GM15510 (cell line): ENCODE results near the gene STX10.

Source experiments
- POLR2A ChIP-seq: IDR thresholded peaks from 3 replicates; pipeline ENCODE4 v1.6.1; 2011; ENCODE audit warnings: borderline replicate concordance; ENCODE audit not compliant: insufficient read length; ENCODE audit errors: extremely low read depth

Gene STX10

GRCh38 chr19:13163609-13164342, 13.6 kb upstream of the STX10 start:
- no peak for TF ChIP-seq POLR2A

DNA sequence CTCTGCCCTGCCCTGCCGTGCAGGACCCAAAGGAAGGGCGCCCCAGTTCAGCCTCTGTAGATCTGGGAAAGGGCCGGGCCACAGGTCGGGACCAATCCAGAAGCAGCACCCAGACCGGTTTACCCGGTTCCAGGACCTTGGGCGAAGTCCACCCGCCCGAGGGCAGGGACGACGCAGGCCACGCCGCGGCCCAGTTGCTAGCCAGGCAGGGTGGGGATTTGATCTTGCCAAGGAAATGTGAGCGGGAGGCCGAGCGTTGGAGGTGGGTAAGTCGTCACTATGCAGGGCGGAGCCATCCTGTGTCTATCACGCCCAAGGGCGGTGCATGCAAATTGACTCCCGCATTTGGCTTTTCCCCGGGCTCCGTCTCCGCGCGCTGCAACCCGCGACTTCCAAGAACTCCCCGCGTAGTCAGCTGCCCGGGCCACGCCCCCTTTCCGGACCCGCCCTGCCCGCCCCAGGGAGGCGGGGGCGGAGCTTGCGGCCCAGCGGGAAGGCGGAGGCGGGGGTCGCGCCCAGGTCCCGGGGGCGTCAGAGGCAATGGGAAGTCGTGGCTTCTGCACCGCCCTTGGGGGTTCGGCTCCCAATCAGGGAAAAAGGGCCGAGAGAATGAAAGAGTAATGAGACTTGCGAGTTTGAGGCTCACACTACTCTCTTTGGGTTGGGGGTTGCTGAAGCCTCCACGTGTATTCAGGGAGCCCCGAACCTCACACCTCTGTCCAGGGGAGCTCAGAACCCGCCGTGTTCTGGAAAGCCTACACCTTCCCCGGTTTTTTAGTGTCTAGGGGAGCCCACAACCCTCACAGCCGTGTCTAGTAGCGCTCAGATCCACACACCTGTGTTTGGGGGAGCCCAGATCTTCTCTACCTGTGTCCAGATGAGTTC, 12.8 kb upstream of the STX10 start:
- peak; percentile 71 for TF ChIP-seq POLR2A

DNA sequence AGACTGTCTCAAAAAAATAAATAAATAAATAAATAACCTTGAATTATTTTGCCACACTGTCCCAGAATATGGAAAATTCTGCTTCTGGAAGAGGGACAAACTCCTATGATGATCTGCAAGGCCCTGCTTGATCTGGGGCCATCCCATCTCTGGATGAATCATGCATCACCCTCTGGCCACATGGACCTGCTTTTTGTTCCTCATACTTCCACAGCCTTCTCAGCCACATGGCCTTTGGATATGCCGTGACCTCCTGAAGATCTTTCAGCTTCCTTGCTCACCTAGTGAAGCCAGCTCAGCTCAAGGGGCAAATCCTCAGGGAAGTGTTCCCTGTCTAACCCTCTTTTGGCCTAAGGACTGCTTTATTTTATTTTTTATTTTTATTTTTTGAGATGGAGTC, 10.4 kb upstream of the STX10 start:
- no peak for TF ChIP-seq POLR2A

- no peak for TF ChIP-seq POLR2A
Measured at GRCh38 chr19:13159713-13160112, 9.5 kb upstream of the STX10 start.

DNA sequence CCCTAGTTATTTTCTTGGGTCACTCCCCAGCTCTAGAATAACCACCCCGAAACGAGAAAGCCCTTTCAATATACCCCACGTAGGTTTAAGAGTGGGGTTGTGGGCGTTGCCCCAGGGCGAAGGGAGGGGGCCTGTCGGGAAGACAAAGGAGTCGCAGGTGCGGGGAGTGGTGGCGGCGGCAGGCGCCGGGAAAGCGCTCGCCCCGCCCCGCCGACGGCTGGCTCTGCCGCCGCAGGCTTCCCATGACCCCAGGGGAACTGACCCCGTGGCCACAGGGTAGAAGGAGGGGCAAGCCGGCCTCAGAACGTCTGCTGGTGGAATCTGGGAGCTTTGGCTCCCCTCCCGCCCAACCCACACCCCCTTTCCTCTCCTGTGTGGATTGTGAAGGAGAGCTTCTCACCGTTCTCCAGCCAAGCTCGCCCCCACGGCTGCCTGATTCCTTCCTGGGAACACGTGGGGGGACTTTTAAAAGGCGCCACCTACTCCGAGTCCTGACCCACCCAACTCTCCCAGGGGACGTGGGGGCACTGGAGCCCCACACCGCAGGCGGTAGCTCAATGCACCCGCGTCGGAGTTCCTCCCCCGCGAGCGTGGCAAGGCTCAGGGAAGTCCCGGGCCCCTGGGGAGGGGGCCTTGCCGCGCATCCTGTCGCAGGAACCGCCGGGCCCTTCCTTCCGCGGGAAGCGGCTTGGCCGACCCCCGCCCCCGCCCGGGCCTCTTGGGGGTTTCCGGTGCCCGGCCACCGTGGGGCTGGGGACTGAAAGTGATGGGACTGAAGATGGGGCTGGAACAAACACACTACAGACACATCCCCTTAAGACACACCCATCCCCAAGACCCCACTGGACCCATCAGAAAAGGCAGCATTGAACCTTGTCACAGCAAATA, 5.5 kb upstream of the STX10 start:
- TF ChIP-seq POLR2A: peak; percentile 35

GRCh38 chr19:13154911-13155471, 4.8 kb upstream of the STX10 start:
- peak; percentile 18 for TF ChIP-seq POLR2A

DNA sequence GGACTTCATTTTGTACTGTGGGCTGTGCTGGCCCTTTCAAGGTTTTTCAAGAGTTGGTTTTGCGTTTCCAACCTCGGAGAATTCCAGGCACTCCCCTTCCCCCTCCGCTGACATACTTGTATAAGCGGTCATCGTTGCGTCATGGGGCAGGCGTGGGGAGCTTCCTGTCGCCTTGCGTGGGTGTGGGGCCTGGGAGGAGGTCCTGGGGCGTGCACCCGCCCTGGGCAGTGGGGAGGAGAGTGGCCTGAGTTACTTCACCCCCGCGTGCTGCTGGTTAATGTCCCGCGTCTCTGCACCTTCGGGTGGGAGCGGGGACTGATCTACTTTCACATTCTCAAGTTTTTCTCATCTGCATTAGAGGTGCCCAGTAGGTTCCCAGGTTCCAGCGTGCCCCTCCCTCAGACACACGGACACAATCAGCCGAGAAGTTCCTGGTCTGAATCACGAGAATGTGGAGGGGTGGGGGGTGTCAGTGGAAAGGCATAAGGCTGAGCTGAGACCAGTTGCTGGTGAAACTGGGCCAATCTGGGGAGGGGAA, 4.1 kb upstream of the STX10 start:
- TF ChIP-seq POLR2A: peak; percentile 63

DNA sequence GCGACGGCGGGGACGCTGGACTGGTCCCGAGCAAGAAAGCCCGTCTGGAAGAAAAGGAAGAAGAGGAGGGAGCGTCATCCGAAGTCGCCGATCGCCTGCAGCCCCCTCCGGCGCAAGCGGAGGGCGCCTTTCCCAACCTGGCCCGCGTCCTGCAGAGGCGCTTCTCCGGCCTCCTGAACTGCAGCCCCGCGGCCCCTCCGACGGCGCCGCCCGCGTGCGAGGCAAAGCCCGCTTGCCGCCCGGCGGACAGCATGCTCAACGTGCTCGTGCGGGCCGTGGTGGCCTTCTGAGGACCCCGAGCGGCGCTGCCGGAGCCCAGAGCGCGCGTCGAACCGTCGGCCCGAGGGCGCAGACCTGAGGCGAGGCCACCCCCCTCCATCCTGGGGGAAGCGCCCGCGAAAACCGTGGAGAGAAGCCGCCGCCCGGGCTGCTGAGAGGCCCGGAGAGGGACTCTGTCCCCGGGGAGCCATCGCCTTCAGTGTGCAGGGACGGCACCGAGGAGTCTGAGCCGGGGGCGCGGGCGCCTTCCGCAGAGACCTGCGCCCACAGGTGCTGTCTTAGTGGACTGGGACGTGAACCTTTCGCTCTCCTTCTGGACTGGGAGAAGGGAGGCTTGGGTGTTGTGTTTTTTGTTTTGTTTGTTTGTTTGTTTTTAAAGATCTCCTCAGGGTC, 3.5 kb upstream of the STX10 start:
- TF ChIP-seq POLR2A: no peak

DNA sequence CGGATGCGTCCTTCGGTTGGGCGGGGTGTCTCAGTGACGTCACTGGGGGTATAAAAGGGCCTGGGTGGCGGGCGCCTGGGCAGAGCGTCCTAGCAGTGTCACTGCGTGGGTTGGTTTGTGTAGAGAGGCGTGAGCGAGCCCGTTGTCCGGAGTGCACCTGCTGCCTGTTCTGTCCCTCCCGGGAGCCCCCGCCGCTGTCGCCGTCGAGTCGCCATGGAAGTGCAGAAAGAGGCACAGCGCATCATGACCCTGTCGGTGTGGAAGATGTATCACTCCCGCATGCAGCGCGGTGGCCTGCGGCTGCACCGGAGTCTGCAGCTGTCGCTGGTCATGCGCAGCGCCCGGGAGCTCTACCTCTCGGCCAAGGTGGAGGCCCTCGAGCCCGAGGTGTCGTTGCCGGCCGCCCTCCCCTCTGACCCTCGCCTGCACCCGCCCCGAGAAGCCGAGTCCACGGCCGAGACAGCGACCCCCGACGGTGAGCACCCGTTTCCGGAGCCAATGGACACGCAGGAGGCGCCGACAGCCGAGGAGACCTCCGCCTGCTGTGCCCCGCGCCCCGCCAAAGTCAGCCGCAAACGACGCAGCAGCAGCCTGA, 2.9 kb upstream of the STX10 start:
- TF ChIP-seq POLR2A: peak; percentile 100

GRCh38 chr19:13152356-13152973, 2.3 kb upstream of the STX10 start:
- TF ChIP-seq POLR2A: no peak

DNA sequence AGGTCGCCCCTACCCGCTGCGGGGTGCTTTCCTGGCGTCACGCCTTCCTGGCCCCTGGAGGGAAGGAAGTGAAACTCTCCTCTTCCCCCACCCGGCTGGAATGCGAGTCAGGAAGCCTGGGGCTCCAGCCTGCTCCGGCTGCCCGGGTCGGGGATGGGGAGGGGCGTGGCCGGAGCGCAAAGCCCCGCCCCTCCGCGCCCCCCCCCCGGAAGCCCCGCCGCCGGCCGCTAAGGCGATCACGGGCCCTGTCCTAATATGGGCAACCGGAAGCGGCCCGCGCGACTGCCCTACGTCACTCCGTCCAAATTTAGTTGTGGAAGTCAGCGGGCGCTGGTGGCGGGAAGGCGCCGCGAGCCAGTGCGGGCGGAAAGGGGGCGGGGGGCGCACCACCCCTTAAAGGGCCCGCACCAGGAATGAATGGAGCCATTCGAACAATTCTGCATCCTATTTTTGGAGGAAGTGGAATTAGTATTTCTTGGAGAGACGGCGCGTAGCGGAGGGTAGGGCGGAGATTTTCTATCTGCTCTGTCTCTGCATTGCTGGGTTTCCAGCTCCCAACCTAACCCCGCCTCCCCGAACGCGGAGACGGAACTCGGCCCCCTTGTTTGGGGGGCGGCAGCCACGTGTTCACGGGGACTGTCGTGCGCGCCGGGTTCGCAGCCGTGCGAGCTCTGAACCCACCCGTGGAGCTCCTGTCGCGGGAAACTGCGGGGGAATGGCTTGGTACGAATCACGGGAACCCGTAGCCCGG, 1.6 kb upstream of the STX10 start:
- peak; percentile 56 for TF ChIP-seq POLR2A

DNA sequence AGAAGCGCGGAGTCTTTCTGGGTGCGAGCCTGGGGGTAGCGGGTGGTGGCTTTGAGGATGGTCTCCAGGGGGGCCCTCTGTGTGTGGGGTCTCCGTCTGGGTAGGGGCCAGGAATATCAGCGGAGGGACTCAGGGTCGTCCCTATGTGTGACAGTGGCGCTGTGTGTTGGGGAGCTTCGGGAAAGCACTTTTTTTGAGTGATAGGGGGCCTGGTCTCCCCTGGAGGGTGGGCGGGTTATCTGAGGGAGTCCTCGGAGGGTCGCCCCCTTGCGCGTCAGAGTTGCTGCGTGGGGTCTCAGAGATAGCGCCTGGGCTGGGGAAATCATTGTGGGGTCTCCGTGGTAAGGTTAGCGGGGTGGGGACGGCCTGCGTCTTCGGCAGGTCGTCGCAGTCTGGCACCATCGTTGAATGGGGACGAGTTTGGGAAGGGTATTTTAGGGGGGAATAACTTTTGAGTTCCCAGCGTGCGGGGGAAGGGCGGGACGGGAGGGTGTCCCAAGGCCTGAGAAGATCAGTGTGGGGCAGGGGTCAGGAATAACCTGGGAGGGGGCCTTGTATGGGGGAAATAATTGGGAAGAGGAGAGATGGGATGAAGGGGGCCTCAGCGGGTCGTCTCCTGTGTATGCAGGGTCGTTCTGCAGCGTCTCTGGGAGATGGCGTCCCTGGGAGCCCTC, 893 bp upstream of the STX10 start:
- TF ChIP-seq POLR2A: no peak

DNA sequence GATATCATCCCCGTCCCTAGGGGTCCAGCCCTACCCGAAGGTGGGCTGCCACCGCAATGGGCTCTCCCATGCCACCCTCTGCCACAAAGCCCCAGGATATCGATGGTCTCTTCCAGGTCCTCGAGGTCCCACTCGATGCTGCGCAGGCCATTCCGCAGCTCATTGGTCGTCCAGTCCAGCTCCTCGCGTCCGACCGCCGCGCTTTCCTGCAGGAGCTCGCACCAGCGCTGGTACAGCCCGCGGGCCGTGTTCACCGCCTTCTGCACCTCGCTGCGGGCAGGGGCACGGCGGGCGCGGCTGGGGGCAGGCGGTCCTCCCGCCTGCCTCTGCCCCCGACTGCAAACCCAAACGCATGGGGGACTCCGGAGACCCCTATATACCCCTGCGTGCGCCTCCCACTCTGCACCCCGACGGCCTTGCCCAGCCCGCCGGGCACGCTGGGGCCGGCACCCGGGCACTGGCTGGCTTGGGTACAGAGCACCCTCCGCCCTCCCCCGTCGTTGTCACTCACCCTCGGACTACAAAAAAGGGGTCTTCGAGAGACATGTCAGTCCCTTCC, 468 bp downstream of the STX10 start:
- TF ChIP-seq POLR2A: no peak
